BLaER1 (cell line): Measurements from ENCODE around the gene CASD1.

ENCODE experiments used
- H3K27ac ChIP-seq: shearing (Covaris generic); formaldehyde crosslinking; 2 replicates; pipeline ENCODE4 v1.8.1; 2022
- H3K27me3 ChIP-seq: shearing (Covaris generic); formaldehyde crosslinking; 2 replicates; pipeline ENCODE4 v1.8.1; 2022
- H3K36me3 ChIP-seq: shearing (Covaris generic); formaldehyde crosslinking; 2 replicates; pipeline ENCODE4 v1.8.1; 2022
- H3K4me1 ChIP-seq: shearing (Covaris generic); formaldehyde crosslinking; 2 replicates; pipeline ENCODE4 v1.8.1; 2022
- H3K4me2 ChIP-seq: shearing (Covaris generic); formaldehyde crosslinking; 2 replicates; pipeline ENCODE4 v1.8.1; 2022
- H3K4me3 ChIP-seq: shearing (Covaris generic); formaldehyde crosslinking; 2 replicates; pipeline ENCODE4 v1.8.1; 2022
- H3K9ac ChIP-seq: shearing (Covaris generic); formaldehyde crosslinking; 2 replicates; pipeline ENCODE4 v1.8.1; 2022
- H3K9me3 ChIP-seq: shearing (Covaris generic); formaldehyde crosslinking; 2 replicates; pipeline ENCODE4 v1.8.1; 2022
- H4K20me1 ChIP-seq: shearing (Covaris generic); formaldehyde crosslinking; 2 replicates; pipeline ENCODE4 v1.8.1; 2022
- Cebpa-rat ChIP-seq: shearing (Covaris generic); IDR thresholded peaks from 2 replicates; pipeline ENCODE4 v1.8.1; 2022

The CASD1 gene

GRCh38 chr7:94509264-94509886 is at the start of gene CASD1:
TSS of gene CASD1 (plus strand) at chr7:94509809. CDS start at chr7:94510085, 276 bp downstream.
- no peaks in the 10 kb centered on the region for H3K36me3 ChIP-seq
- peak within 1 kb of the TSS; percentile 99 for H3K4me3 ChIP-seq
- H3K27ac ChIP-seq = peak within 1 kb of the TSS; percentile 99
- no peaks in the 10 kb centered on the region for H3K27me3 ChIP-seq
- H4K20me1 ChIP-seq = peaks cover 28% of the 10 kb centered on the region
- H3K4me2 ChIP-seq = peak within 1 kb of the TSS; percentile 80
- peak within 1 kb of the TSS; percentile 98 for H3K9ac ChIP-seq
- H3K9me3 ChIP-seq = no peaks in the 10 kb centered on the region
- no peak for TF ChIP-seq Cebpa-rat
- H3K4me1 ChIP-seq = peaks cover 44% of the 10 kb centered on the region

- no peaks in the 10 kb centered on the region for H3K9me3 ChIP-seq
- H3K4me3 ChIP-seq = no peak overlapping the region
- H3K27me3 ChIP-seq = no peaks in the 10 kb centered on the region
- H3K9ac ChIP-seq = no peak overlapping the region
- H3K27ac ChIP-seq = no peak overlapping the region
- no peak overlapping the region for H3K4me2 ChIP-seq
- H4K20me1 ChIP-seq = no peaks in the 10 kb centered on the region
- TF ChIP-seq Cebpa-rat = no peak
- H3K36me3 ChIP-seq = no peaks in the 10 kb centered on the region
- H3K4me1 ChIP-seq = no peaks in the 10 kb centered on the region
These were observed 43.1 kb upstream of the CASD1 start for GRCh38 chr7:94466516-94466915.

GRCh38 chr7:94471604-94472003 is 38.0 kb upstream of the CASD1 start:
- Histone ChIP-seq H3K4me3 (no peak overlapping the region), H3K36me3 (no peaks in the 10 kb centered on the region), H3K9ac (no peak overlapping the region), H3K4me2 (no peak overlapping the region), H3K9me3 (no peaks in the 10 kb centered on the region), H3K4me1 (no peaks in the 10 kb centered on the region), H4K20me1 (no peaks in the 10 kb centered on the region), H3K27me3 (no peaks in the 10 kb centered on the region), H3K27ac (no peak overlapping the region)
- no peak for TF ChIP-seq Cebpa-rat

- no peaks in the 10 kb centered on the region for H3K4me1 ChIP-seq
- no peak overlapping the region for H3K4me3 ChIP-seq
- H3K9ac ChIP-seq = no peak overlapping the region
- H4K20me1 ChIP-seq = no peaks in the 10 kb centered on the region
- H3K27ac ChIP-seq = no peak overlapping the region
- no peaks in the 10 kb centered on the region for H3K36me3 ChIP-seq
- H3K9me3 ChIP-seq = no peaks in the 10 kb centered on the region
- no peak for TF ChIP-seq Cebpa-rat
- H3K27me3 ChIP-seq = no peaks in the 10 kb centered on the region
- no peak overlapping the region for H3K4me2 ChIP-seq
These were observed 37.0 kb upstream of the CASD1 start for GRCh38 chr7:94472608-94473007.

- Histone ChIP-seq H3K4me1 (no peaks in the 10 kb centered on the region), H4K20me1 (no peaks in the 10 kb centered on the region), H3K9ac (no peak overlapping the region), H3K36me3 (no peaks in the 10 kb centered on the region), H3K27me3 (no peaks in the 10 kb centered on the region), H3K4me3 (no peak overlapping the region), H3K27ac (no peak overlapping the region), H3K4me2 (no peak overlapping the region), H3K9me3 (no peaks in the 10 kb centered on the region)
- no peak for TF ChIP-seq Cebpa-rat
These were observed 33.3 kb upstream of the CASD1 start for GRCh38 chr7:94476251-94476840.

- Histone ChIP-seq H3K9ac (no peak overlapping the region), H3K9me3 (no peaks in the 10 kb centered on the region), H3K4me1 (no peaks in the 10 kb centered on the region), H3K36me3 (no peaks in the 10 kb centered on the region), H3K27ac (no peak overlapping the region), H4K20me1 (no peaks in the 10 kb centered on the region), H3K4me2 (no peak overlapping the region), H3K27me3 (no peaks in the 10 kb centered on the region), H3K4me3 (no peak overlapping the region)
- no peak for TF ChIP-seq Cebpa-rat
These were observed 31.7 kb upstream of the CASD1 start for GRCh38 chr7:94477878-94478277.

- Histone ChIP-seq H3K27ac (no peak overlapping the region), H3K9me3 (no peaks in the 10 kb centered on the region), H3K4me1 (no peaks in the 10 kb centered on the region), H4K20me1 (no peaks in the 10 kb centered on the region), H3K4me3 (no peak overlapping the region), H3K9ac (no peak overlapping the region), H3K27me3 (no peaks in the 10 kb centered on the region), H3K4me2 (no peak overlapping the region), H3K36me3 (no peaks in the 10 kb centered on the region)
- no peak for TF ChIP-seq Cebpa-rat
These were observed 30.9 kb upstream of the CASD1 start for GRCh38 chr7:94478648-94479214.

GRCh38 chr7:94481279-94481678 is 28.3 kb upstream of the CASD1 start:
- Histone ChIP-seq H3K27ac (no peak overlapping the region), H3K27me3 (no peaks in the 10 kb centered on the region), H3K9me3 (no peaks in the 10 kb centered on the region), H3K4me2 (no peak overlapping the region), H3K4me3 (no peak overlapping the region), H4K20me1 (no peaks in the 10 kb centered on the region), H3K4me1 (no peaks in the 10 kb centered on the region), H3K36me3 (no peaks in the 10 kb centered on the region), H3K9ac (no peak overlapping the region)
- TF ChIP-seq Cebpa-rat = no peak

- no peaks in the 10 kb centered on the region for H4K20me1 ChIP-seq
- no peak overlapping the region for H3K4me2 ChIP-seq
- no peaks in the 10 kb centered on the region for H3K27me3 ChIP-seq
- H3K4me3 ChIP-seq = no peak overlapping the region
- H3K4me1 ChIP-seq = no peaks in the 10 kb centered on the region
- no peaks in the 10 kb centered on the region for H3K36me3 ChIP-seq
- no peak overlapping the region for H3K27ac ChIP-seq
- no peak overlapping the region for H3K9ac ChIP-seq
- no peaks in the 10 kb centered on the region for H3K9me3 ChIP-seq
- TF ChIP-seq Cebpa-rat = no peak
These were observed 26.8 kb upstream of the CASD1 start for GRCh38 chr7:94482796-94483195.

GRCh38 chr7:94483843-94484242 is 25.8 kb upstream of the CASD1 start:
- H3K9me3 ChIP-seq = no peaks in the 10 kb centered on the region
- H3K36me3 ChIP-seq = no peaks in the 10 kb centered on the region
- no peaks in the 10 kb centered on the region for H3K27me3 ChIP-seq
- no peak overlapping the region for H3K4me3 ChIP-seq
- TF ChIP-seq Cebpa-rat = no peak
- no peak overlapping the region for H3K4me2 ChIP-seq
- no peak overlapping the region for H3K27ac ChIP-seq
- no peaks in the 10 kb centered on the region for H3K4me1 ChIP-seq
- H3K9ac ChIP-seq = no peak overlapping the region
- no peaks in the 10 kb centered on the region for H4K20me1 ChIP-seq
